ENCODE results near the gene RASA3.

The RASA3 gene

GRCh38 chr13:114039471-114040141 is 92.8 kb downstream of the RASA3 start:
- Mint-ChIP-seq H3K9me3 (peaks cover 12% of the 10 kb centered on the region), H3K4me1 (peaks cover 54% of the 10 kb centered on the region), H3K36me3 (ENCODE audit: low read depth) (peaks cover 28% of the 10 kb centered on the region), H3K27me3 (ENCODE audit: low read depth, poor library complexity) (peaks cover 7% of the 10 kb centered on the region), H3K27ac (no peak overlapping the region), H3K4me3 (no peak overlapping the region)
- no peak for TF ChIP-seq CTCF (IDR thresholded peaks at IDR 0.05)
- no peak for DNase-seq

- no peak for TF ChIP-seq CTCF (IDR thresholded peaks at IDR 0.05)
- Mint-ChIP-seq H3K4me3 (no peak overlapping the region), H3K4me1 (peaks cover 58% of the 10 kb centered on the region), H3K36me3 (ENCODE audit: low read depth) (peaks cover 28% of the 10 kb centered on the region), H3K27me3 (ENCODE audit: low read depth, poor library complexity) (peaks cover 7% of the 10 kb centered on the region), H3K9me3 (peaks cover 12% of the 10 kb centered on the region), H3K27ac (no peak overlapping the region)
- DNase-seq = no peak
Observed at GRCh38 chr13:114038900-114039299, 93.5 kb downstream of the RASA3 start.

- DNase-seq = no peak
- Mint-ChIP-seq H3K4me1 (peaks cover 54% of the 10 kb centered on the region), H3K27me3 (ENCODE audit: low read depth, poor library complexity) (peaks cover 7% of the 10 kb centered on the region), H3K4me3 (no peak overlapping the region), H3K9me3 (peaks cover 9% of the 10 kb centered on the region), H3K36me3 (ENCODE audit: low read depth) (peaks cover 28% of the 10 kb centered on the region), H3K27ac (no peak overlapping the region)
- TF ChIP-seq CTCF (IDR thresholded peaks at IDR 0.05) = no peak
Observed at GRCh38 chr13:114038211-114038613, 94.2 kb downstream of the RASA3 start.

- no peak for DNase-seq
- H3K36me3 Mint-ChIP-seq (ENCODE audit: low read depth) = peaks cover 28% of the 10 kb centered on the region
- no peak for TF ChIP-seq CTCF (IDR thresholded peaks at IDR 0.05)
- peaks cover 49% of the 10 kb centered on the region for H3K4me1 Mint-ChIP-seq
- peaks cover 7% of the 10 kb centered on the region for H3K27me3 Mint-ChIP-seq (ENCODE audit: low read depth, poor library complexity)
- peaks cover 9% of the 10 kb centered on the region for H3K9me3 Mint-ChIP-seq
- H3K27ac Mint-ChIP-seq = peak overlapping the region; percentile 29
- H3K4me3 Mint-ChIP-seq = peak overlapping the region; percentile 23
Observed at GRCh38 chr13:114037674-114038073, 94.7 kb downstream of the RASA3 start.

GRCh38 chr13:114035583-114036531 is 96.6 kb downstream of the RASA3 start:
- Mint-ChIP-seq H3K4me3 (peak overlapping the region; percentile 36), H3K4me1 (peaks cover 66% of the 10 kb centered on the region), H3K27ac (peak overlapping the region; percentile 59), H3K36me3 (ENCODE audit: low read depth) (peaks cover 27% of the 10 kb centered on the region), H3K9me3 (peaks cover 6% of the 10 kb centered on the region), H3K27me3 (ENCODE audit: low read depth, poor library complexity) (peaks cover 7% of the 10 kb centered on the region)
- TF ChIP-seq CTCF (IDR thresholded peaks at IDR 0.05) = no peak
- peak; percentile 45 for DNase-seq
